HepG2 (cell line): ENCODE measurements around the gene ARFGEF2. TPM values are rescaled to one million over a fixed set of nuclear protein-coding genes. Genes with fewer than 3 reads are reported as not detected.
A peak's percentile ranks its signal among the peaks of the same experiment; 100 is the strongest.

Experiments
- ADNP ChIP-seq: sonication (generic); formaldehyde crosslinking; IDR thresholded peaks from 2 replicates; pipeline ENCODE4 v1.4.0; 2020; ENCODE audit warnings: missing genetic modification reagents
- ARNTL ChIP-seq: sonication (generic); formaldehyde crosslinking; IDR thresholded peaks from 2 replicates; pipeline ENCODE4 v1.4.0; 2020; ENCODE audit warnings: mild to moderate bottlenecking, missing genetic modification reagents
- BCL6 ChIP-seq: IDR thresholded peaks from 2 replicates; pipeline ENCODE4 v1.6.1; 2016; ENCODE audit warnings: missing genetic modification reagents, missing compliant biosample characterization
- HCFC1 ChIP-seq: fragments of 150-350 bp; IDR thresholded peaks from 2 replicates; pipeline ENCODE4 v1.6.1; 2014; ENCODE audit warnings: low read depth, low read length
- LCORL ChIP-seq, 2 experiments: fragments of 450-650 bp in 1 of 2; sonication (generic) in 1 of 2; formaldehyde crosslinking in 1 of 2; IDR thresholded peaks; 2 replicates each; pipeline versions ENCODE4 v1.5.0 to v1.6.1; 2017 to 2020; ENCODE audit warnings: antibody characterized with exemption in 1 of 2, missing genetic modification reagents in 1 of 2
- MED1 ChIP-seq: sonication (generic); formaldehyde crosslinking; IDR thresholded peaks from 2 replicates; pipeline ENCODE4 v1.4.0; 2020; ENCODE audit warnings: missing genetic modification reagents
- MLLT10 ChIP-seq: sonication (generic); formaldehyde crosslinking; IDR thresholded peaks from 2 replicates; pipeline ENCODE4 v1.4.0; 2020; ENCODE audit warnings: missing genetic modification reagents
- RARG ChIP-seq: sonication (generic); formaldehyde crosslinking; IDR thresholded peaks from 2 replicates; pipeline ENCODE4 v1.4.0; 2020; ENCODE audit warnings: low read depth, mild to moderate bottlenecking, missing genetic modification reagents
- SAFB2 ChIP-seq: sonication (generic); formaldehyde crosslinking; IDR thresholded peaks from 2 replicates; pipeline ENCODE4 v1.5.1; 2020; ENCODE audit warnings: missing genetic modification reagents, low read depth, mild to moderate bottlenecking, borderline replicate concordance
- THYN1 ChIP-seq: sonication (generic); formaldehyde crosslinking; IDR thresholded peaks from 2 replicates; pipeline ENCODE4 v1.8.1; 2023; ENCODE audit warnings: low read depth, mild to moderate bottlenecking, moderate library complexity, missing genetic modification reagents, borderline replicate concordance
- U2AF2 ChIP-seq: fragments of 200-400 bp; formaldehyde crosslinking; IDR thresholded peaks from 2 replicates; pipeline ENCODE4 v1.6.1; 2017; ENCODE audit warnings: low read depth, mild to moderate bottlenecking, low read length
- ZNF142 ChIP-seq: sonication (generic); formaldehyde crosslinking; IDR thresholded peaks from 2 replicates; pipeline ENCODE4 v1.4.0; 2020; ENCODE audit warnings: missing genetic modification reagents
- ZNF251 ChIP-seq: sonication (generic); formaldehyde crosslinking; IDR thresholded peaks from 2 replicates; pipeline ENCODE4 v1.9.0; 2021; ENCODE audit warnings: mild to moderate bottlenecking, missing genetic modification reagents
- ZNF274 ChIP-seq: sonication (generic); formaldehyde crosslinking; IDR thresholded peaks from 2 replicates; pipeline ENCODE4 v1.5.1; 2020; ENCODE audit warnings: mild to moderate bottlenecking, missing genetic modification reagents
- ZNF280B ChIP-seq: sonication (generic); formaldehyde crosslinking; IDR thresholded peaks from 2 replicates; pipeline ENCODE4 v1.5.0; 2020; ENCODE audit warnings: missing genetic modification reagents, mild to moderate bottlenecking, borderline replicate concordance
- ZNF557 ChIP-seq: sonication (generic); formaldehyde crosslinking; IDR thresholded peaks from 2 replicates; pipeline ENCODE4 v1.4.0; 2020; ENCODE audit warnings: missing genetic modification reagents
- ZNF564 ChIP-seq: sonication (generic); formaldehyde crosslinking; IDR thresholded peaks from 2 replicates; pipeline ENCODE4 v1.8.1; 2023; ENCODE audit warnings: mild to moderate bottlenecking, missing genetic modification reagents
- ZNF780A ChIP-seq: sonication (generic); formaldehyde crosslinking; IDR thresholded peaks from 2 replicates; pipeline ENCODE4 v1.8.0; 2022; ENCODE audit warnings: mild to moderate bottlenecking, missing genetic modification reagents, moderate library complexity
- ZNF850 ChIP-seq: sonication (generic); formaldehyde crosslinking; conservative IDR thresholded peaks from 2 replicates; pipeline ENCODE4 v1.9.0; 2021; ENCODE audit warnings: mild to moderate bottlenecking, missing genetic modification reagents
- polyA plus RNA-seq, 8 experiments: library from polyadenylated mRNA; depleted of rRNA in 3 of 8; stranded (reverse) in 7 of 8; unstranded in 1 of 8; fragments of >200 nt; fragmentation: Illumina TruSeq in 4 of 8; extraction: Trizol in 4 of 8; gene quantifications; 2 replicates each; pipeline versions ENCODE4 v1.2.1 to v1.2.3, GENCODE V29; 2011 to 2016; ENCODE audit warnings: low read depth in 4 of 8, missing spikeins in 1 of 8, mixed read lengths in 1 of 8; ENCODE audit not compliant: insufficient read depth in 1 of 8
- total RNA-seq, 5 experiments: library from RNA; depleted of rRNA; stranded (reverse); fragments of >200 nt; fragmentation: Illumina TruSeq; extraction: Trizol; gene quantifications; 2 replicates each; pipeline ENCODE4 v1.2.3, GENCODE V29; 2016; ENCODE audit warnings: low read depth in 1 of 5
- TF ChIP-seq, protein P1 (sequence below): conservative IDR thresholded peaks from 2 replicates; pipeline ENCODE4 v1.6.1; 2018; ENCODE audit warnings: missing genetic modification reagents
- TF ChIP-seq, protein P2 (sequence below): sonication (generic); formaldehyde crosslinking; IDR thresholded peaks from 2 replicates; pipeline ENCODE4 v1.5.0; 2020; ENCODE audit warnings: mild to moderate bottlenecking, low read depth, missing genetic modification reagents, borderline replicate concordance

The ARFGEF2 gene
- total and polyA plus RNA-seq, 2 of the 13 experiments (the other 11 are each of a cell fraction or from before 2014, with no cell fraction given) = 44.0 to 60.8 TPM

DNA sequence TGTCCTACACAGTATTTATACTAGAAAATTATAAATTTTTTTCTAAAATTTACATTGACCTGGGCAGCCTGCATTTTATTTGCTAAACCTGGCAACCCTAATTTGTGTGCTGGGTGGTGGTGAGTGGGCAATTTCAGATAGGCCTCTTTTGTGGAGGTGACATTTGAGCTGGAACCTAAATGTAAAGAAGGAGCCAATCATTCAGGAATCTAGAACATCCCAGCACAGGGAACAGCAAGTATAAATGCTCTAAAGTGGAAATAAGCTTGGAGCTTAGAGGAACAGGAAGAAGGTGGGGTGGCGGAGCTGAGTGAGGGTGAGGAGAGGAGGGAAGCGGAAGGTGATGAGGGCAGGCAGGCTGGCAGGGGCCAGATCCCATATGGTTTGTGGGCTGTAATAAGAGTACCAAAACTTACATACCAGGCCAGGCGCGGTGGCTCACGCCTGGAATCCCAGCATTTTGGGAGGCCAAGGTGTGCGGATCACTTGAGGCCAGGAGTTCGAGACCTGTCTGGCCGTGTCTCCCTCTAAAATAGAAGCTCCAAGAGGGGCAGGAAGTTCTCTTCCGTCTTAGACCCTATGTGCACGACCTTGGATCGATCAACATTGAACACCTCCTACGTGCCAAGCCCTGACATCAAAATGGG lies 124.1 kb downstream of the ARFGEF2 start (continued):
- TF ChIP-seq ADNP (CRISPR knock-in tag) (peak; percentile 76), ARNTL (CRISPR knock-in tag) (0 out of 2 replicates have a peak, but pooled peaks have one; percentile 17), SAFB2 (CRISPR knock-in tag) (no peak), HCFC1 (no peak), ZNF280B (CRISPR knock-in tag) (peak; percentile 23; the same call in 1 of the 2 replicates), ZNF564 (CRISPR knock-in tag) (no peak), THYN1 (no peak), MED1 (CRISPR knock-in tag) (no peak), ZNF850 (CRISPR knock-in tag) (no peak; the same call in 1 of the 2 replicates), ZNF274 (no peak; the same call in 1 of the 2 replicates), BCL6 (CRISPR knock-in tag) (no peak), U2AF2 (0 out of 2 replicates have a peak, but pooled peaks have one; percentile 17), ZNF780A (CRISPR knock-in tag) (no peak), MLLT10 (CRISPR knock-in tag) (no peak; the same call in 1 of the 2 replicates), LCORL (IDR thresholded peaks at IDR 0.05) (no peak), LCORL (CRISPR knock-in tag; IDR thresholded peaks at IDR 0.05) (no peak), ZNF142 (CRISPR knock-in tag) (no peak), RARG (CRISPR knock-in tag) (no peak), ZNF557 (no peak), ZNF251 (CRISPR knock-in tag) (no peak; the same call in 1 of the 2 replicates)
- TF ChIP-seq, protein P1, sequence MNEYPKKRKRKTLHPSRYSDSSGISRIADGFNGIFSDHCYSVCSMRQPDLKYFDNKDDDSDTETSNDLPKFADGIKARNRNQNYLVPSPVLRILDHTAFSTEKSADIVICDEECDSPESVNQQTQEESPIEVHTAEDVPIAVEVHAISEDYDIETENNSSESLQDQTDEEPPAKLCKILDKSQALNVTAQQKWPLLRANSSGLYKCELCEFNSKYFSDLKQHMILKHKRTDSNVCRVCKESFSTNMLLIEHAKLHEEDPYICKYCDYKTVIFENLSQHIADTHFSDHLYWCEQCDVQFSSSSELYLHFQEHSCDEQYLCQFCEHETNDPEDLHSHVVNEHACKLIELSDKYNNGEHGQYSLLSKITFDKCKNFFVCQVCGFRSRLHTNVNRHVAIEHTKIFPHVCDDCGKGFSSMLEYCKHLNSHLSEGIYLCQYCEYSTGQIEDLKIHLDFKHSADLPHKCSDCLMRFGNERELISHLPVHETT (CRISPR knock-in tag) = no peak
- TF ChIP-seq, protein P2, sequence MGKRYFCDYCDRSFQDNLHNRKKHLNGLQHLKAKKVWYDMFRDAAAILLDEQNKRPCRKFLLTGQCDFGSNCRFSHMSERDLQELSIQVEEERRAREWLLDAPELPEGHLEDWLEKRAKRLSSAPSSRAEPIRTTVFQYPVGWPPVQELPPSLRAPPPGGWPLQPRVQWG (CRISPR knock-in tag) = no peak
